ENCODE results near the gene SEZ6L2.
A peak's percentile ranks its signal among the peaks of the same experiment; 100 is the strongest.

The SEZ6L2 gene

GRCh38 chr16:29900102-29900887 is 945 bp upstream of the SEZ6L2 start, which contains the start of gene ASPHD1 (continued):
- TF ChIP-seq ZNF629 (tag by site-specific recombination; IDR thresholded peaks at IDR 0.05) (peak; percentile 93), ZSCAN16 (tag by site-specific recombination; IDR thresholded peaks at IDR 0.05) (no peak), ZNF132 (tag by site-specific recombination; IDR thresholded peaks at IDR 0.05; ENCODE audit: borderline replicate concordance) (no peak), HOXA7 (CRISPR knock-in tag; IDR thresholded peaks at IDR 0.05; ENCODE audit: borderline replicate concordance) (no peak), PRDM1 (tag by site-specific recombination; IDR thresholded peaks at IDR 0.05) (peak; percentile 99), ZBTB17 (tag by site-specific recombination; IDR thresholded peaks at IDR 0.05) (peak; percentile 95), ZNF292 (tag by site-specific recombination; IDR thresholded peaks at IDR 0.05; ENCODE audit: borderline replicate concordance, low read depth) (no peak), YY1 (tag by site-specific recombination; IDR thresholded peaks at IDR 0.05) (no peak), YY2 (tag by site-specific recombination; IDR thresholded peaks at IDR 0.05) (no peak), ZNF223 (tag by site-specific recombination; IDR thresholded peaks at IDR 0.05) (no peak), ZNF777 (tag by site-specific recombination; IDR thresholded peaks at IDR 0.05; ENCODE audit: borderline replicate concordance) (no peak; the same call in 1 of the 2 replicates), ZNF121 (tag by site-specific recombination; IDR thresholded peaks at IDR 0.05) (no peak), ZNF211 (tag by site-specific recombination; IDR thresholded peaks at IDR 0.05; ENCODE audit: low read depth) (no peak), KLF9 (tag by site-specific recombination; IDR thresholded peaks at IDR 0.05; ENCODE audit: low read depth) (peak; percentile 84), ZNF776 (tag by site-specific recombination; IDR thresholded peaks at IDR 0.05; ENCODE audit: borderline replicate concordance) (no peak), ZNF350 (tag by site-specific recombination; IDR thresholded peaks at IDR 0.05) (no peak), ZBTB1 (tag by site-specific recombination; IDR thresholded peaks at IDR 0.05) (no peak), ZSCAN5A (tag by site-specific recombination; IDR thresholded peaks at IDR 0.05) (no peak), ZNF747 (tag by site-specific recombination; IDR thresholded peaks at IDR 0.05) (no peak), ZNF521 (tag by site-specific recombination; IDR thresholded peaks at IDR 0.05) (no peak), ZNF549 (tag by site-specific recombination; IDR thresholded peaks at IDR 0.05) (no peak), REST (tag by site-specific recombination; IDR thresholded peaks at IDR 0.05) (peak; percentile 61), ZNF560 (tag by site-specific recombination; IDR thresholded peaks at IDR 0.05; ENCODE audit: borderline replicate concordance) (no peak), BCL11B (tag by site-specific recombination; IDR thresholded peaks at IDR 0.05; ENCODE audit: low read depth) (no peak), ZNF354C (tag by site-specific recombination; IDR thresholded peaks at IDR 0.05; ENCODE audit: borderline replicate concordance, low read depth) (no peak), WT1 (tag by site-specific recombination; IDR thresholded peaks at IDR 0.05) (no peak), ZNF830 (tag by site-specific recombination; IDR thresholded peaks at IDR 0.05; ENCODE audit: low read depth) (no peak)
- TF ChIP-seq, protein P1, sequence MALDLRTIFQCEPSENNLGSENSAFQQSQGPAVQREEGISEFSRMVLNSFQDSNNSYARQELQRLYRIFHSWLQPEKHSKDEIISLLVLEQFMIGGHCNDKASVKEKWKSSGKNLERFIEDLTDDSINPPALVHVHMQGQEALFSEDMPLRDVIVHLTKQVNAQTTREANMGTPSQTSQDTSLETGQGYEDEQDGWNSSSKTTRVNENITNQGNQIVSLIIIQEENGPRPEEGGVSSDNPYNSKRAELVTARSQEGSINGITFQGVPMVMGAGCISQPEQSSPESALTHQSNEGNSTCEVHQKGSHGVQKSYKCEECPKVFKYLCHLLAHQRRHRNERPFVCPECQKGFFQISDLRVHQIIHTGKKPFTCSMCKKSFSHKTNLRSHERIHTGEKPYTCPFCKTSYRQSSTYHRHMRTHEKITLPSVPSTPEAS (tag by site-specific recombination; IDR thresholded peaks at IDR 0.05) = no peak
- TF ChIP-seq, protein P2, sequence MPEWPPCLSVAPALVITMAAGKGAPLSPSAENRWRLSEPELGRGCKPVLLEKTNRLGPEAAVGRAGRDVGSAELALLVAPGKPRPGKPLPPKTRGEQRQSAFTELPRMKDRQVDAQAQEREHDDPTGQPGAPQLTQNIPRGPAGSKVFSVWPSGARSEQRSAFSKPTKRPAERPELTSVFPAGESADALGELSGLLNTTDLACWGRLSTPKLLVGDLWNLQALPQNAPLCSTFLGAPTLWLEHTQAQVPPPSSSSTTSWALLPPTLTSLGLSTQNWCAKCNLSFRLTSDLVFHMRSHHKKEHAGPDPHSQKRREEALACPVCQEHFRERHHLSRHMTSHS (tag by site-specific recombination; IDR thresholded peaks at IDR 0.05) = no peak
- TF ChIP-seq, protein P3, sequence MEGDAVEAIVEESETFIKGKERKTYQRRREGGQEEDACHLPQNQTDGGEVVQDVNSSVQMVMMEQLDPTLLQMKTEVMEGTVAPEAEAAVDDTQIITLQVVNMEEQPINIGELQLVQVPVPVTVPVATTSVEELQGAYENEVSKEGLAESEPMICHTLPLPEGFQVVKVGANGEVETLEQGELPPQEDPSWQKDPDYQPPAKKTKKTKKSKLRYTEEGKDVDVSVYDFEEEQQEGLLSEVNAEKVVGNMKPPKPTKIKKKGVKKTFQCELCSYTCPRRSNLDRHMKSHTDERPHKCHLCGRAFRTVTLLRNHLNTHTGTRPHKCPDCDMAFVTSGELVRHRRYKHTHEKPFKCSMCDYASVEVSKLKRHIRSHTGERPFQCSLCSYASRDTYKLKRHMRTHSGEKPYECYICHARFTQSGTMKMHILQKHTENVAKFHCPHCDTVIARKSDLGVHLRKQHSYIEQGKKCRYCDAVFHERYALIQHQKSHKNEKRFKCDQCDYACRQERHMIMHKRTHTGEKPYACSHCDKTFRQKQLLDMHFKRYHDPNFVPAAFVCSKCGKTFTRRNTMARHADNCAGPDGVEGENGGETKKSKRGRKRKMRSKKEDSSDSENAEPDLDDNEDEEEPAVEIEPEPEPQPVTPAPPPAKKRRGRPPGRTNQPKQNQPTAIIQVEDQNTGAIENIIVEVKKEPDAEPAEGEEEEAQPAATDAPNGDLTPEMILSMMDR (tag by site-specific recombination; IDR thresholded peaks at IDR 0.05) = no peak
